Nephron progenitor cell (in vitro differentiated cells): Measurements from ENCODE around the gene PDE10A.
A peak's percentile ranks its signal among the peaks of the same experiment; 100 is the strongest.
"Not testable (repeated sequence)": the region's sequence is repeated elsewhere in the genome, so short reads cannot be mapped to it uniquely, and the experiment has no call there.

Experiments
- DNase-seq: peaks from one replicate; pipeline ENCODE4 v3.0.0; 2021
- H3K27ac Mint-ChIP-seq: 2 replicates; pipeline ENCODE4 v1.8.0; 2021; ENCODE audit warnings: mild to moderate bottlenecking, moderate library complexity, mixed read lengths
- H3K27me3 Mint-ChIP-seq: 2 replicates; pipeline ENCODE4 v1.8.0; 2021; ENCODE audit warnings: mild to moderate bottlenecking, low read depth, mixed read lengths; ENCODE audit not compliant: poor library complexity
- H3K36me3 Mint-ChIP-seq: 2 replicates; pipeline ENCODE4 v1.8.0; 2021; ENCODE audit warnings: low read depth, mixed read lengths
- H3K4me1 Mint-ChIP-seq: 2 replicates; pipeline ENCODE4 v1.8.0; 2021; ENCODE audit warnings: mixed read lengths
- H3K4me3 Mint-ChIP-seq: 2 replicates; pipeline ENCODE4 v1.8.0; 2021; ENCODE audit warnings: mild to moderate bottlenecking, moderate library complexity, mixed read lengths
- H3K9me3 Mint-ChIP-seq: 2 replicates; pipeline ENCODE4 v1.8.0; 2021; ENCODE audit warnings: mild to moderate bottlenecking, moderate library complexity, mixed read lengths
- CTCF ChIP-seq: fragments of 200-600 bp; sonication (generic); IDR thresholded peaks from 2 replicates; pipeline ENCODE4 v1.5.0; 2021; ENCODE audit warnings: antibody characterized with exemption

The PDE10A gene

GRCh38 chr6:165616116-165616515, 46.9 kb downstream of the PDE10A start:
- H3K4me1 Mint-ChIP-seq: peaks cover 27% of the 10 kb centered on the region
- H3K27me3 Mint-ChIP-seq: peaks cover 5% of the 10 kb centered on the region
- peak overlapping the region; percentile 37 for H3K4me3 Mint-ChIP-seq
- no peak overlapping the region for H3K27ac Mint-ChIP-seq
- H3K36me3 Mint-ChIP-seq: peaks cover 17% of the 10 kb centered on the region
- TF ChIP-seq CTCF: no peak
- no peak for DNase-seq
- H3K9me3 Mint-ChIP-seq: peaks cover 3% of the 10 kb centered on the region

- DNase-seq: no peak
- peaks cover 27% of the 10 kb centered on the region for H3K4me1 Mint-ChIP-seq
- H3K27ac Mint-ChIP-seq: no peak overlapping the region
- H3K27me3 Mint-ChIP-seq: peaks cover 5% of the 10 kb centered on the region
- peaks cover 22% of the 10 kb centered on the region for H3K36me3 Mint-ChIP-seq
- peaks cover 8% of the 10 kb centered on the region for H3K9me3 Mint-ChIP-seq
- H3K4me3 Mint-ChIP-seq: no peak overlapping the region
- no peak for TF ChIP-seq CTCF
Observed at GRCh38 chr6:165615636-165616035, 47.4 kb downstream of the PDE10A start.

GRCh38 chr6:165611294-165611693, 51.7 kb downstream of the PDE10A start:
- H3K9me3 Mint-ChIP-seq: peaks cover 20% of the 10 kb centered on the region
- DNase-seq: no peak
- H3K36me3 Mint-ChIP-seq: peaks cover 29% of the 10 kb centered on the region
- H3K4me1 Mint-ChIP-seq: peaks cover 16% of the 10 kb centered on the region
- no peak overlapping the region for H3K27ac Mint-ChIP-seq
- TF ChIP-seq CTCF: no peak
- peaks cover 5% of the 10 kb centered on the region for H3K27me3 Mint-ChIP-seq
- no peak overlapping the region for H3K4me3 Mint-ChIP-seq

GRCh38 chr6:165608577-165608976, 54.5 kb downstream of the PDE10A start:
- not testable (repeated sequence) for H3K4me3 Mint-ChIP-seq, H3K4me1 Mint-ChIP-seq, H3K27me3 Mint-ChIP-seq, DNase-seq, H3K27ac Mint-ChIP-seq
- peaks cover 20% of the 10 kb centered on the region for H3K9me3 Mint-ChIP-seq
- H3K36me3 Mint-ChIP-seq: peaks cover 25% of the 10 kb centered on the region

- Mint-ChIP-seq H3K27ac (no peak overlapping the region), H3K4me3 (no peak overlapping the region), H3K9me3 (peaks cover 20% of the 10 kb centered on the region), H3K36me3 (peaks cover 17% of the 10 kb centered on the region), H3K4me1 (no peaks in the 10 kb centered on the region), H3K27me3 (no peaks in the 10 kb centered on the region)
- TF ChIP-seq CTCF: no peak
- no peak for DNase-seq
Observed at GRCh38 chr6:165606740-165607008, 56.4 kb downstream of the PDE10A start.

- Mint-ChIP-seq H3K27me3 (no peaks in the 10 kb centered on the region), H3K36me3 (peaks cover 19% of the 10 kb centered on the region), H3K27ac (no peak overlapping the region), H3K4me1 (peaks cover under 1% of the 10 kb centered on the region), H3K9me3 (peaks cover 17% of the 10 kb centered on the region), H3K4me3 (no peak overlapping the region)
- TF ChIP-seq CTCF: no peak
- DNase-seq: no peak
Observed at GRCh38 chr6:165605901-165606739, 56.9 kb downstream of the PDE10A start.
